GM12878 (cell line): ENCODE results near the gene PVALEF. TPM values are rescaled to one million over a fixed set of nuclear protein-coding genes. Genes with fewer than 3 reads are reported as not detected.

Experiments used
- ATAC-seq: fragments of 200-7000 bp; cut with Tn5 transposase; 3 replicates; pipeline ENCODE4 v1.9.1; 2020; ENCODE audit warnings: mild to moderate bottlenecking, moderate library complexity
- BruUV-seq: library from RNA; stranded (reverse); fragments of 400-500 nt; replicated peaks from 2 replicates; lab custom pipeline; 2021; lab: Mats Ljungman, UMichigan
- CTCF ChIA-PET: fragments of 300-600 bp; sonication (Branson Sonifier 250); formaldehyde crosslinking; extraction: SDS; loops from one replicate; lab custom pipeline; 2021; ENCODE audit warnings: inconsistent platforms; lab: Yijun Ruan, JAX
- POLR2A ChIA-PET: fragments of 350-600 bp; formaldehyde crosslinking; extraction: SDS; loops from one replicate; lab custom pipeline; 2021; ENCODE audit warnings: inconsistent platforms; lab: Charles Lee
- RAD21 ChIA-PET: fragments of 300-600 bp; sonication (Branson Sonifier 250); formaldehyde crosslinking; loops from one replicate; lab custom pipeline; 2023; ENCODE audit warnings: antibody characterized with exemption; ENCODE audit not compliant: unreplicated experiment; lab: Charles Lee
- SMC1A ChIA-PET: fragments of 300-600 bp; sonication (Branson Sonifier 250); formaldehyde crosslinking; loops from one replicate; lab custom pipeline; 2023; ENCODE audit not compliant: unreplicated experiment, uncharacterized antibody; lab: Charles Lee
- DNase-seq: peaks from one replicate; pipeline ENCODE4 v3.0.0-alpha.2; 2011; ENCODE audit warnings: low read depth, low spot score
- FAIRE-seq: peaks from 3 replicates; lab custom pipeline; 2011; peaks lifted over from hg19 to GRCh38; lab: Jason Lieb, UNC
- H2AFZ ChIP-seq: 2 replicates; pipeline ENCODE4 v1.6.0; 2011; ENCODE audit warnings: low read depth, low read length, control low read depth; ENCODE audit not compliant: control insufficient read depth
- H3K27ac ChIP-seq: 2 replicates; pipeline ENCODE4 v1.5.1; 2011; ENCODE audit warnings: control low read depth; ENCODE audit not compliant: control insufficient read depth, insufficient read depth
- H3K27me3 ChIP-seq, 2 experiments: replicated peaks in 1 of 2; 2 replicates each; pipeline versions ENCODE4 v1.6.0 to v1.6.1; 2011; ENCODE audit warnings: low read length in 1 of 2; ENCODE audit not compliant: control insufficient read depth in 2 of 2, insufficient read depth in 2 of 2
- H3K36me3 ChIP-seq, 2 experiments: 2 replicates each; pipeline ENCODE4 v1.5.1; 2011; ENCODE audit warnings: low read length in 1 of 2; ENCODE audit not compliant: control insufficient read depth in 2 of 2, insufficient read depth in 2 of 2
- H3K4me1 ChIP-seq: 2 replicates; pipeline ENCODE4 v1.6.1; 2011; ENCODE audit warnings: mild to moderate bottlenecking, low read length, moderate library complexity, mixed read lengths; ENCODE audit not compliant: control insufficient read depth, insufficient read depth
- H3K4me2 ChIP-seq: 2 replicates; pipeline ENCODE4 v1.6.0; 2011; ENCODE audit warnings: control low read depth; ENCODE audit not compliant: control insufficient read depth, insufficient read depth
- H3K4me3 ChIP-seq: fragments of 200-600 bp; sonication (generic); 2 replicates; pipeline ENCODE4 v1.5.1; 2016
- H3K79me2 ChIP-seq: 2 replicates; pipeline ENCODE4 v1.6.0; 2011; ENCODE audit warnings: low read length; ENCODE audit not compliant: control insufficient read depth, insufficient read depth
- H3K9ac ChIP-seq: 2 replicates; pipeline ENCODE4 v1.8.0; 2011; ENCODE audit warnings: low read length, control low read depth, mixed read lengths; ENCODE audit not compliant: control insufficient read depth, insufficient read depth
- H3K9me3 ChIP-seq: replicated peaks from 3 replicates; pipeline ENCODE4 v1.5.1; 2011; ENCODE audit warnings: mild to moderate bottlenecking, low read length; ENCODE audit not compliant: control insufficient read depth, insufficient read depth
- H4K20me1 ChIP-seq: 2 replicates; pipeline ENCODE4 v1.6.0; 2011; ENCODE audit not compliant: control insufficient read depth, insufficient read depth
- ZBED1 ChIP-seq: IDR thresholded peaks from 2 replicates; pipeline ENCODE4 v1.6.1; 2016; ENCODE audit warnings: borderline replicate concordance
- WGBS: methylation state at CpG from one replicate; pipeline ENCODE4 v1.1.6; 2016; ENCODE audit warnings: low lambda C conversion rate; ENCODE audit not compliant: insufficient replicate concordance, insufficient coverage; ENCODE audit errors: missing lambda C conversion rate; 5-methylcytosine and 5-hydroxymethylcytosine counted together
- in situ Hi-C: fragments of 300-500 bp; cut with MboI; formaldehyde crosslinking; loops from 9 replicates; pipeline ENCODE4 v1.14.3; 2018; ENCODE audit warnings: mixed read lengths
- intact Hi-C: fragments of 100-400 bp; cut with micrococcal nuclease; formaldehyde crosslinking; loops from one replicate; pipeline ENCODE4 v1.14.2; 2022; ENCODE audit not compliant: unreplicated experiment
- polyA plus RNA-seq, 11 experiments: library from polyadenylated mRNA; depleted of rRNA in 4 of 11; unstranded in 6 of 11; stranded (reverse) in 5 of 11; fragments of >200 nt; fragmentation: Nextera tagmentation in 4 of 11; fragmentation: Illumina TruSeq in 1 of 11; extraction: Ambion mirVana in 4 of 11; extraction: Trizol in 1 of 11; gene quantifications; 1 replicate in 1 of 11; 2 replicates in 10 of 11; pipeline versions ENCODE4 v1.2.1 to v1.2.3, GENCODE V29; 2011 to 2016; ENCODE audit warnings: inconsistent platforms in 2 of 11, missing spikeins in 2 of 11, low read depth in 1 of 11
- total RNA-seq, 4 experiments: library from RNA; depleted of rRNA in 3 of 4; stranded (reverse); fragments of >200 nt in 3 of 4; fragmentation: Illumina TruSeq in 1 of 4; extraction: Trizol in 1 of 4; gene quantifications; 2 replicates each; pipeline versions ENCODE4 v1.2.1 to v1.2.3, GENCODE V29; 2013 to 2021
- TF ChIP-seq, protein P1 (sequence below): fragments of 450-650 bp; formaldehyde crosslinking; IDR thresholded peaks from 2 replicates; pipeline ENCODE4 v1.4.0; 2022; ENCODE audit warnings: mild to moderate bottlenecking, moderate library complexity
- TF ChIP-seq, protein P2 (sequence below): IDR thresholded peaks from 2 replicates; pipeline ENCODE4 v1.6.1; 2011; ENCODE audit warnings: borderline replicate concordance, low read depth, mild to moderate bottlenecking, moderate library complexity, low read length; ENCODE audit not compliant: insufficient read depth, poor library complexity, severe bottlenecking

PVALEF gene
- total and polyA plus RNA-seq, 10 of the 15 experiments (the other 5 are each of a cell fraction or from before 2014, with no cell fraction given), result not detected

DNA sequence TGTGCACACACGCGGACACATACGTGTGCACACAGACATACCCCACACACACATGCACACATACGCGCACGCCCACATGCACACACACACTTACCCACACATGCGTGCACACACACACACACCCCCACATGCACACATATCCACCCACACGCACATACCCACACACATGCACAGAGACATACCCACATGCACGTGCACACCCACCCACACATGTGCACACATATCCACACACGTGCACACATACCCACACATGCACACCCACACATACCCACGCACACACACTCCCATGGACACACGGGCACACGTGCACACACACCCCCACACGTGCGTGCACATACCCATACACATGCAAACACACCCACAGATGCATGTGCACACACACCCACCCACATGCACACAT is 27.2 kb upstream of the PVALEF start:
- intact Hi-C loops (no loop called here), in situ Hi-C loops (loop anchor here (25.0 kb wide), 1 partner anchor 349 kb away; no protein-coding TSS in a partner anchor)
- no TSS peak for BruUV-seq
- Histone ChIP-seq H3K4me1 (no peaks in the 10 kb centered on the region), H3K27me3 (no peaks in the 10 kb centered on the region), H3K9me3 (no peaks in the 10 kb centered on the region), H3K79me2 (no peaks in the 10 kb centered on the region), H2AFZ (no peak overlapping the region), H3K4me2 (no peak overlapping the region), H3K27ac (no peak overlapping the region), H4K20me1 (no peaks in the 10 kb centered on the region), H3K36me3 (no peaks in the 10 kb centered on the region), H3K9ac (no peak overlapping the region), H3K4me3 (no peak overlapping the region)
- DNase-seq (no peak), ATAC-seq (no peak), FAIRE-seq (no peak)
- POLR2A ChIA-PET, result no interaction called here
- TF ChIP-seq, protein P1, sequence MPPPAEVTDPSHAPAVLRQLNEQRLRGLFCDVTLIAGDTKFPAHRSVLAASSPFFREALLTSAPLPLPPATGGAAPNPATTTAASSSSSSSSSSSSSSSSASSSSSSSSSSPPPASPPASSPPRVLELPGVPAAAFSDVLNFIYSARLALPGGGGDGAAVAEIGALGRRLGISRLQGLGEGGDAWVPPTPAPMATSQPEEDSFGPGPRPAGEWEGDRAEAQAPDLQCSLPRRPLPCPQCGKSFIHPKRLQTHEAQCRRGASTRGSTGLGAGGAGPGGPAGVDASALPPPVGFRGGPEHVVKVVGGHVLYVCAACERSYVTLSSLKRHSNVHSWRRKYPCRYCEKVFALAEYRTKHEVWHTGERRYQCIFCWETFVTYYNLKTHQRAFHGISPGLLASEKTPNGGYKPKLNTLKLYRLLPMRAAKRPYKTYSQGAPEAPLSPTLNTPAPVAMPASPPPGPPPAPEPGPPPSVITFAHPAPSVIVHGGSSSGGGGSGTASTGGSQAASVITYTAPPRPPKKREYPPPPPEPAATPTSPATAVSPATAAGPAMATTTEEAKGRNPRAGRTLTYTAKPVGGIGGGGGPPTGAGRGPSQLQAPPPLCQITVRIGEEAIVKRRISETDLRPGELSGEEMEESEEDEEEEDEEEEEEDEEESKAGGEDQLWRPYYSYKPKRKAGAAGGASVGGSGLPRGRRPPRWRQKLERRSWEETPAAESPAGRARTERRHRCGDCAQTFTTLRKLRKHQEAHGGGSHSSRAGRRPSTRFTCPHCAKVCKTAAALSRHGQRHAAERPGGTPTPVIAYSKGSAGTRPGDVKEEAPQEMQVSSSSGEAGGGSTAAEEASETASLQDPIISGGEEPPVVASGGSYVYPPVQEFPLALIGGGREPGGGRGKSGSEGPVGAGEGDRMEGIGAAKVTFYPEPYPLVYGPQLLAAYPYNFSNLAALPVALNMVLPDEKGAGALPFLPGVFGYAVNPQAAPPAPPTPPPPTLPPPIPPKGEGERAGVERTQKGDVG (CRISPR knock-in tag), result no peak
- TF ChIP-seq, protein P2, sequence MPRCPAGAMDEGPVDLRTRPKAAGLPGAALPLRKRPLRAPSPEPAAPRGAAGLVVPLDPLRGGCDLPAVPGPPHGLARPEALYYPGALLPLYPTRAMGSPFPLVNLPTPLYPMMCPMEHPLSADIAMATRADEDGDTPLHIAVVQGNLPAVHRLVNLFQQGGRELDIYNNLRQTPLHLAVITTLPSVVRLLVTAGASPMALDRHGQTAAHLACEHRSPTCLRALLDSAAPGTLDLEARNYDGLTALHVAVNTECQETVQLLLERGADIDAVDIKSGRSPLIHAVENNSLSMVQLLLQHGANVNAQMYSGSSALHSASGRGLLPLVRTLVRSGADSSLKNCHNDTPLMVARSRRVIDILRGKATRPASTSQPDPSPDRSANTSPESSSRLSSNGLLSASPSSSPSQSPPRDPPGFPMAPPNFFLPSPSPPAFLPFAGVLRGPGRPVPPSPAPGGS, result peak; percentile 20
- TF ChIP-seq ZBED1, result no peak
- SMC1A ChIA-PET, result no interaction called here
- 80% methylated on average over 15 of the region's 15 CpGs for WGBS
- RAD21 ChIA-PET, result no interaction called here
- CTCF ChIA-PET, result no interaction called here
